HepG2 (cell line): ENCODE data around the gene FSTL1.

Experiments
- FOXK2 ChIP-seq: fragments of 450-650 bp; IDR thresholded peaks from 2 replicates; pipeline ENCODE4 v1.6.1; 2016
- MZF1 ChIP-seq: sonication (generic); formaldehyde crosslinking; IDR thresholded peaks from 2 replicates; pipeline ENCODE4 v1.8.1; 2023; ENCODE audit warnings: mild to moderate bottlenecking, missing genetic modification reagents, borderline replicate concordance
- NR2C2 ChIP-seq: sonication (generic); formaldehyde crosslinking; IDR thresholded peaks from 2 replicates; pipeline ENCODE4 v1.4.0; 2020; ENCODE audit warnings: missing genetic modification reagents, mild to moderate bottlenecking, moderate library complexity, borderline replicate concordance
- TBL1XR1 ChIP-seq: fragments of 150-350 bp; IDR thresholded peaks from 2 replicates; pipeline ENCODE4 v1.6.1; 2014; ENCODE audit warnings: borderline replicate concordance, low read length; ENCODE audit not compliant: partially characterized antibody
- ZNF766 ChIP-seq: sonication (generic); formaldehyde crosslinking; IDR thresholded peaks from 2 replicates; pipeline ENCODE4 v1.5.0; 2020; ENCODE audit warnings: missing genetic modification reagents, borderline replicate concordance
- TF ChIP-seq, protein P1 (sequence below): sonication (generic); formaldehyde crosslinking; IDR thresholded peaks from 2 replicates; pipeline ENCODE4 v1.4.0; 2020; ENCODE audit warnings: missing genetic modification reagents
- TF ChIP-seq, protein P2 (sequence below): sonication (generic); formaldehyde crosslinking; IDR thresholded peaks from 2 replicates; pipeline ENCODE4 v1.5.1; 2020; ENCODE audit warnings: mild to moderate bottlenecking, moderate library complexity, missing genetic modification reagents
- TF ChIP-seq, protein P3 (sequence below): sonication (generic); formaldehyde crosslinking; IDR thresholded peaks from 2 replicates; pipeline ENCODE4 v1.4.0; 2020; ENCODE audit warnings: missing genetic modification reagents, borderline replicate concordance
- TF ChIP-seq, protein P4 (sequence below): sonication (generic); formaldehyde crosslinking; IDR thresholded peaks from 2 replicates; pipeline ENCODE4 v1.5.0; 2020; ENCODE audit warnings: mild to moderate bottlenecking, missing genetic modification reagents, borderline replicate concordance

DNA sequence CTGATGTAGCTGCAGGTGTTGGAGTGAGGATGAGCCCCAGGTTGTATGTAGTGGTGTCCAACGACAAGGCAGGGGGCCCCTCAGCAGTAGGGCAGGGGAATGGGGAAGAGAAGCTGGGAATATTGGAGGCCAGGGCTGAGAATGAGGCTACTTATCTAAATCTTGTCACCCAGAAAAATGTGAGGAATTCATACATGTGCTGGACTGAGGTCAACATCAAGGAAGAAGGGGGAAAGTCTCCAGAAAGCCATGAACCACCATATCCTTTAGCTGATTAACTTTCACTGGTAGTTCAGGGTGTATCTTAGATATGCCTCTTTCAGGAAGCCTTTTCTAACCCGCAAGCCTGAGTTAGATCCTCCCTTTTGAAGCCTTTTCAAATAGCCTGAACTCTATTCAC, 22.6 kb upstream of the FSTL1 start:
- TF ChIP-seq, protein P1, sequence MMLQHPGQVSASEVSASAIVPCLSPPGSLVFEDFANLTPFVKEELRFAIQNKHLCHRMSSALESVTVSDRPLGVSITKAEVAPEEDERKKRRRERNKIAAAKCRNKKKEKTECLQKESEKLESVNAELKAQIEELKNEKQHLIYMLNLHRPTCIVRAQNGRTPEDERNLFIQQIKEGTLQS (CRISPR knock-in tag): no peak
- TF ChIP-seq FOXK2: no peak
- no peak for TF ChIP-seq ZNF766 (CRISPR knock-in tag)
- no peak for TF ChIP-seq NR2C2 (CRISPR knock-in tag)
- TF ChIP-seq, protein P2, sequence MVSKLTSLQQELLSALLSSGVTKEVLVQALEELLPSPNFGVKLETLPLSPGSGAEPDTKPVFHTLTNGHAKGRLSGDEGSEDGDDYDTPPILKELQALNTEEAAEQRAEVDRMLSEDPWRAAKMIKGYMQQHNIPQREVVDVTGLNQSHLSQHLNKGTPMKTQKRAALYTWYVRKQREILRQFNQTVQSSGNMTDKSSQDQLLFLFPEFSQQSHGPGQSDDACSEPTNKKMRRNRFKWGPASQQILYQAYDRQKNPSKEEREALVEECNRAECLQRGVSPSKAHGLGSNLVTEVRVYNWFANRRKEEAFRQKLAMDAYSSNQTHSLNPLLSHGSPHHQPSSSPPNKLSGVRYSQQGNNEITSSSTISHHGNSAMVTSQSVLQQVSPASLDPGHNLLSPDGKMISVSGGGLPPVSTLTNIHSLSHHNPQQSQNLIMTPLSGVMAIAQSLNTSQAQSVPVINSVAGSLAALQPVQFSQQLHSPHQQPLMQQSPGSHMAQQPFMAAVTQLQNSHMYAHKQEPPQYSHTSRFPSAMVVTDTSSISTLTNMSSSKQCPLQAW: no peak
- no peak for TF ChIP-seq TBL1XR1
- TF ChIP-seq, protein P3, sequence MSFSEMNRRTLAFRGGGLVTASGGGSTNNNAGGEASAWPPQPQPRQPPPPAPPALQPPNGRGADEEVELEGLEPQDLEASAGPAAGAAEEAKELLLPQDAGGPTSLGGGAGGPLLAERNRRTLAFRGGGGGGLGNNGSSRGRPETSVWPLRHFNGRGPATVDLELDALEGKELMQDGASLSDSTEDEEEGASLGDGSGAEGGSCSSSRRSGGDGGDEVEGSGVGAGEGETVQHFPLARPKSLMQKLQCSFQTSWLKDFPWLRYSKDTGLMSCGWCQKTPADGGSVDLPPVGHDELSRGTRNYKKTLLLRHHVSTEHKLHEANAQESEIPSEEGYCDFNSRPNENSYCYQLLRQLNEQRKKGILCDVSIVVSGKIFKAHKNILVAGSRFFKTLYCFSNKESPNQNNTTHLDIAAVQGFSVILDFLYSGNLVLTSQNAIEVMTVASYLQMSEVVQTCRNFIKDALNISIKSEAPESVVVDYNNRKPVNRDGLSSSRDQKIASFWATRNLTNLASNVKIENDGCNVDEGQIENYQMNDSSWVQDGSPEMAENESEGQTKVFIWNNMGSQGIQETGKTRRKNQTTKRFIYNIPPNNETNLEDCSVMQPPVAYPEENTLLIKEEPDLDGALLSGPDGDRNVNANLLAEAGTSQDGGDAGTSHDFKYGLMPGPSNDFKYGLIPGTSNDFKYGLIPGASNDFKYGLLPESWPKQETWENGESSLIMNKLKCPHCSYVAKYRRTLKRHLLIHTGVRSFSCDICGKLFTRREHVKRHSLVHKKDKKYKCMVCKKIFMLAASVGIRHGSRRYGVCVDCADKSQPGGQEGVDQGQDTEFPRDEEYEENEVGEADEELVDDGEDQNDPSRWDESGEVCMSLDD (CRISPR knock-in tag): no peak
- TF ChIP-seq MZF1 (CRISPR knock-in tag): no peak
- TF ChIP-seq, protein P4, sequence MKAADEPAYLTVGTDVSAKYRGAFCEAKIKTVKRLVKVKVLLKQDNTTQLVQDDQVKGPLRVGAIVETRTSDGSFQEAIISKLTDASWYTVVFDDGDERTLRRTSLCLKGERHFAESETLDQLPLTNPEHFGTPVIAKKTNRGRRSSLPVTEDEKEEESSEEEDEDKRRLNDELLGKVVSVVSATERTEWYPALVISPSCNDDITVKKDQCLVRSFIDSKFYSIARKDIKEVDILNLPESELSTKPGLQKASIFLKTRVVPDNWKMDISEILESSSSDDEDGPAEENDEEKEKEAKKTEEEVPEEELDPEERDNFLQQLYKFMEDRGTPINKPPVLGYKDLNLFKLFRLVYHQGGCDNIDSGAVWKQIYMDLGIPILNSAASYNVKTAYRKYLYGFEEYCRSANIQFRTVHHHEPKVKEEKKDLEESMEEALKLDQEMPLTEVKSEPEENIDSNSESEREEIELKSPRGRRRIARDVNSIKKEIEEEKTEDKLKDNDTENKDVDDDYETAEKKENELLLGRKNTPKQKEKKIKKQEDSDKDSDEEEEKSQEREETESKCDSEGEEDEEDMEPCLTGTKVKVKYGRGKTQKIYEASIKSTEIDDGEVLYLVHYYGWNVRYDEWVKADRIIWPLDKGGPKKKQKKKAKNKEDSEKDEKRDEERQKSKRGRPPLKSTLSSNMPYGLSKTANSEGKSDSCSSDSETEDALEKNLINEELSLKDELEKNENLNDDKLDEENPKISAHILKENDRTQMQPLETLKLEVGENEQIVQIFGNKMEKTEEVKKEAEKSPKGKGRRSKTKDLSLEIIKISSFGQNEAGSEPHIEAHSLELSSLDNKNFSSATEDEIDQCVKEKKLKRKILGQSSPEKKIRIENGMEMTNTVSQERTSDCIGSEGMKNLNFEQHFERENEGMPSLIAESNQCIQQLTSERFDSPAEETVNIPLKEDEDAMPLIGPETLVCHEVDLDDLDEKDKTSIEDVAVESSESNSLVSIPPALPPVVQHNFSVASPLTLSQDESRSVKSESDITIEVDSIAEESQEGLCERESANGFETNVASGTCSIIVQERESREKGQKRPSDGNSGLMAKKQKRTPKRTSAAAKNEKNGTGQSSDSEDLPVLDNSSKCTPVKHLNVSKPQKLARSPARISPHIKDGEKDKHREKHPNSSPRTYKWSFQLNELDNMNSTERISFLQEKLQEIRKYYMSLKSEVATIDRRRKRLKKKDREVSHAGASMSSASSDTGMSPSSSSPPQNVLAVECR (CRISPR knock-in tag): no peak
